Body of pancreas (tissue), 4 donors: ENCODE measurements around the gene TBX2.

Experiments used
- CTCF ChIP-seq, 7 experiments: fragments of 450-650 bp in 4 of 7; fragments of 200-600 bp in 3 of 7; sonication (generic) in 3 of 7; IDR thresholded peaks; one replicate each; pipeline ENCODE4 v1.5.1; 2016 to 2019; ENCODE audit warnings: antibody characterized with exemption in 7 of 7
- POLR2A ChIP-seq, 3 donors: fragments of 450-650 bp; IDR thresholded peaks; one replicate each; pipeline ENCODE4 v1.6.1; 2016; ENCODE audit warnings: antibody characterized with exemption in 3 of 3, mild to moderate bottlenecking in 2 of 3

DNA sequence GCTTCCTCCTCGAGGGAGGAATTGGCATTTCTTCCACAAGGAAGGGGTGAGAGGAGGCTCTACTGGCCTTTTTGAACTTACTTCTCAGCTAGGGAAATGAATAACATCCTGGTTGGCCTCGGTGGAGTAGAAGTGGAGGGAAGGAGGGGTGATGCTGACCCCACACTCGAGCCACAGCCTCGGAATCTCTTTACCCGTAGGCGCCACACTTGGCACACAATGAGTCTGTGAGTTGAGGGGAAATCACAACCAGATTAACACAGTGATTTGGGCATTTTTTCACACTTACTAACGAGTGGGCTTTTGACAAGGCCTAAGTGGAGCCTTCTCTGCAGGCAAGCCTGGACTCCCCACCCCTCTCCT, 47.3 kb upstream of the TBX2 start:
- no peak for TF ChIP-seq CTCF (IDR thresholded peaks at IDR 0.05)
- TF ChIP-seq POLR2A (IDR thresholded peaks at IDR 0.05), result no peak
